ENCODE data around the gene SLC23A1. TPM values are rescaled to one million over a fixed set of nuclear protein-coding genes. Genes with fewer than 3 reads are reported as not detected.

SLC23A1 gene
- total and polyA plus RNA-seq, 2 of the 13 experiments (the other 11 are each of a cell fraction or from before 2014, with no cell fraction given): 6.0 to 6.6 TPM

GRCh38 chr5:139426203-139426885 is 43.2 kb upstream of the SLC23A1 start:
- no TSS peak for BruUV-seq (replicated peaks)
- intact Hi-C loops (cut with micrococcal nuclease; ENCODE audit: unreplicated experiment) (no loop called here), in situ Hi-C loops (cut with HindIII; ENCODE audit: extremely low pct_ligation_motif_present, low pct_unique_long_range_greater_than_20kb) (no loop called here)
- no peaks in the 10 kb centered on the region for H3K4me1 ChIP-seq (ENCODE audit: insufficient read depth, low read length)
- H3K9me3 ChIP-seq (ENCODE audit: low read length): no peaks in the 10 kb centered on the region
- no peak overlapping the region for H3K4me2 ChIP-seq (ENCODE audit: low read depth, low read length)
- ChIA-PET POLR2A (no interaction called here), CTCF (ENCODE audit: low intra/inter-chr PET ratio, low total read pairs) (no interaction called here)
- ATAC-seq (no peak), FAIRE-seq (no peak), DNase-seq (ENCODE audit: low spot score) (no peak)
- no peak overlapping the region for H3K9ac ChIP-seq (ENCODE audit: insufficient read depth, low read depth, low read length)
- no peaks in the 10 kb centered on the region for H4K20me1 ChIP-seq (ENCODE audit: insufficient read depth, low read length)
- peaks cover 3 to 6% of the 10 kb centered on the region in 2 experiments; a peak in 2 of 5 replicates for H3K36me3 ChIP-seq (replicated peaks in 1 of 2; ENCODE audit: control insufficient read depth in 1 of 2, insufficient read depth in 2 of 2, low read length in 2 of 2)
- H3K27me3 ChIP-seq (ENCODE audit: control insufficient read depth in 1 of 2, insufficient read depth in 2 of 2, low read length in 2 of 2): no peaks in the 10 kb centered on the region
- no peak overlapping the region for H2AFZ ChIP-seq (ENCODE audit: low read length)
- H3K4me3 ChIP-seq (replicated peaks in 1 of 3; ENCODE audit: insufficient read depth in 1 of 3, low read depth in 2 of 3, low read length in 3 of 3): no peak overlapping the region
- no peaks in the 10 kb centered on the region for H3K79me2 ChIP-seq (ENCODE audit: insufficient read depth, low read length)
- H3K27ac ChIP-seq (ENCODE audit: extremely low read length, insufficient read depth, low read length): no peak overlapping the region
- TF ChIP-seq DMTF1 (CRISPR knock-in tag; IDR thresholded peaks at IDR 0.05) (no peak), AGO1 (IDR thresholded peaks at IDR 0.05; ENCODE audit: low read depth, low read length, poor library complexity, severe bottlenecking) (no peak), ZNF33B (CRISPR knock-in tag; IDR thresholded peaks at IDR 0.05) (no peak), SNAI1 (CRISPR knock-in tag; IDR thresholded peaks at IDR 0.05; ENCODE audit: borderline replicate concordance) (no peak), RAD51 (IDR thresholded peaks at IDR 0.05; ENCODE audit: borderline replicate concordance) (no peak), NRL (CRISPR knock-in tag; IDR thresholded peaks at IDR 0.05; ENCODE audit: borderline replicate concordance) (no peak), ZBTB33 (CRISPR knock-in tag; IDR thresholded peaks at IDR 0.05) (no peak), GMEB1 (CRISPR knock-in tag; IDR thresholded peaks at IDR 0.05; ENCODE audit: borderline replicate concordance) (no peak), STAT5B (CRISPR knock-in tag; IDR thresholded peaks at IDR 0.05) (no peak), ZBTB20 (CRISPR knock-in tag; IDR thresholded peaks at IDR 0.05; ENCODE audit: borderline replicate concordance, low read depth) (no peak)
- TF ChIP-seq, protein P1, sequence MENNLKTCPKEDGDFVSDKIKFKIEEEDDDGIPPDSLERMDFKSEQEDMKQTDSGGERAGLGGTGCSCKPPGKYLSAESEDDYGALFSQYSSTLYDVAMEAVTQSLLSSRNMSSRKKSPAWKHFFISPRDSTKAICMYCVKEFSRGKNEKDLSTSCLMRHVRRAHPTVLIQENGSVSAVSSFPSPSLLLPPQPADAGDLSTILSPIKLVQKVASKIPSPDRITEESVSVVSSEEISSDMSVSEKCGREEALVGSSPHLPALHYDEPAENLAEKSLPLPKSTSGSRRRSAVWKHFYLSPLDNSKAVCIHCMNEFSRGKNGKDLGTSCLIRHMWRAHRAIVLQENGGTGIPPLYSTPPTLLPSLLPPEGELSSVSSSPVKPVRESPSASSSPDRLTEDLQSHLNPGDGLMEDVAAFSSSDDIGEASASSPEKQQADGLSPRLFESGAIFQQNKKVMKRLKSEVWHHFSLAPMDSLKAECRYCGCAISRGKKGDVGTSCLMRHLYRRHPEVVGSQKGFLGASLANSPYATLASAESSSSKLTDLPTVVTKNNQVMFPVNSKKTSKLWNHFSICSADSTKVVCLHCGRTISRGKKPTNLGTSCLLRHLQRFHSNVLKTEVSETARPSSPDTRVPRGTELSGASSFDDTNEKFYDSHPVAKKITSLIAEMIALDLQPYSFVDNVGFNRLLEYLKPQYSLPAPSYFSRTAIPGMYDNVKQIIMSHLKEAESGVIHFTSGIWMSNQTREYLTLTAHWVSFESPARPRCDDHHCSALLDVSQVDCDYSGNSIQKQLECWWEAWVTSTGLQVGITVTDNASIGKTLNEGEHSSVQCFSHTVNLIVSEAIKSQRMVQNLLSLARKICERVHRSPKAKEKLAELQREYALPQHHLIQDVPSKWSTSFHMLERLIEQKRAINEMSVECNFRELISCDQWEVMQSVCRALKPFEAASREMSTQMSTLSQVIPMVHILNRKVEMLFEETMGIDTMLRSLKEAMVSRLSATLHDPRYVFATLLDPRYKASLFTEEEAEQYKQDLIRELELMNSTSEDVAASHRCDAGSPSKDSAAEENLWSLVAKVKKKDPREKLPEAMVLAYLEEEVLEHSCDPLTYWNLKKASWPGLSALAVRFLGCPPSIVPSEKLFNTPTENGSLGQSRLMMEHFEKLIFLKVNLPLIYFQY (CRISPR knock-in tag; IDR thresholded peaks at IDR 0.05; ENCODE audit: borderline replicate concordance): no peak
- WGBS (ENCODE audit: low lambda C conversion rate): 80% methylated on average over 8 of the region's 8 CpGs

Data from HepG2 (cell line).